ENCODE data around the gene PNPLA7. TPM values are rescaled to one million over a fixed set of nuclear protein-coding genes. Genes with fewer than 3 reads are reported as not detected.

The PNPLA7 gene
- total and polyA plus RNA-seq, 2 of the 13 experiments (the other 11 are each of a cell fraction or from before 2014, with no cell fraction given), result 0.42 to 1.5 TPM

GRCh38 chr9:137578518-137579258, 28.5 kb upstream of the PNPLA7 start, which contains the start of gene DPH7:
TSS of gene DPH7 (minus strand) at chr9:137578925. CDS start at chr9:137578777, 148 bp downstream.
- in situ Hi-C loops (cut with HindIII; ENCODE audit: extremely low pct_ligation_motif_present, low pct_unique_long_range_greater_than_20kb), result no loop called here
- CTCF ChIA-PET (ENCODE audit: low intra/inter-chr PET ratio, low total read pairs), result interaction anchor here (1.6 kb wide), 1 partner anchor 19 kb away, joined by 3 read pairs; no protein-coding TSS in a partner anchor
- H3K4me2 ChIP-seq (ENCODE audit: low read depth, low read length), result peak within 1 kb of the TSS; percentile 81
- H3K36me3 ChIP-seq (replicated peaks in 1 of 2; ENCODE audit: control insufficient read depth in 1 of 2, insufficient read depth in 2 of 2, low read length in 2 of 2), result peaks cover 19 to 51% of the 10 kb centered on the region in 2 experiments; a peak in 4 of 5 replicates
- no peaks in the 10 kb centered on the region for H3K9me3 ChIP-seq (ENCODE audit: low read length)
- H3K27ac ChIP-seq (ENCODE audit: extremely low read length, insufficient read depth, low read length), result peak within 1 kb of the TSS; percentile 86
- BruUV-seq (replicated peaks), result no TSS peak
- no CpG with 5 or more reads among the region's 82 CpGs for WGBS (ENCODE audit: low lambda C conversion rate)
- peak within 1 kb of the TSS; percentile 58 to 98 (median 91) for H3K4me3 ChIP-seq (replicated peaks in 1 of 3; ENCODE audit: insufficient read depth in 1 of 3, low read depth in 2 of 3, low read length in 3 of 3)
- peak; percentile 15 for FAIRE-seq
- DNase-seq (ENCODE audit: low spot score), result peak; percentile 84
- peak; percentile 95 for ATAC-seq
- peaks cover 30% of the 10 kb centered on the region for H3K4me1 ChIP-seq (ENCODE audit: insufficient read depth, low read length)
- H2AFZ ChIP-seq (ENCODE audit: low read length), result no peak within 1 kb of the TSS
- H3K9ac ChIP-seq (ENCODE audit: insufficient read depth, low read depth, low read length), result peak within 1 kb of the TSS; percentile 92
- POLR2A ChIA-PET, result interaction anchor here (0.7 to 2.1 kb wide), 5 partner anchors 9 to 33 kb away, joined by 3 to 8 read pairs (median 7); partner anchors contain the start of genes MRPL41 and ZMYND19
- no peaks in the 10 kb centered on the region; the same call in 1 of the 2 replicates for H4K20me1 ChIP-seq (ENCODE audit: insufficient read depth, low read length)
- H3K79me2 ChIP-seq (ENCODE audit: insufficient read depth, low read length), result peaks cover 24% of the 10 kb centered on the region
- intact Hi-C loops (cut with micrococcal nuclease; ENCODE audit: unreplicated experiment), result loop anchor here (1.0 kb wide), 1 partner anchor 27 kb away; the partner anchor contains the start of gene ARRDC1
- no peaks in the 10 kb centered on the region for H3K27me3 ChIP-seq (ENCODE audit: control insufficient read depth in 1 of 2, insufficient read depth in 2 of 2, low read length in 2 of 2)
- TF ChIP-seq ZNF687 (CRISPR knock-in tag; IDR thresholded peaks at IDR 0.05), result peak; percentile 90
- 0 out of 2 replicates have a peak, but pooled peaks have one; percentile 66 for TF ChIP-seq ZNF589 (CRISPR knock-in tag; conservative IDR thresholded peaks at IDR 0.05)
- no peak for TF ChIP-seq ZBTB8A (CRISPR knock-in tag; IDR thresholded peaks at IDR 0.05; ENCODE audit: borderline replicate concordance, low read depth)
- peak; percentile 50; the same call in 1 of the 2 replicates for TF ChIP-seq ZNF878 (CRISPR knock-in tag; IDR thresholded peaks at IDR 0.05)
- TF ChIP-seq ZNF407 (CRISPR knock-in tag; IDR thresholded peaks at IDR 0.05; ENCODE audit: not compliant biosample characterization), result peak; percentile 36
- TF ChIP-seq NFYC (CRISPR knock-in tag; IDR thresholded peaks at IDR 0.05), result no peak; the same call in 1 of the 2 replicates

All from HepG2 (cell line).